DOHH2 (cell line): ENCODE results near the gene LTA.

Experiments used
- EZH2phosphoT487 ChIP-seq: fragments of 200-600 bp; sonication (generic); IDR thresholded peaks from 2 replicates; pipeline ENCODE4 v1.6.1; 2017; ENCODE audit warnings: borderline replicate concordance, mild to moderate bottlenecking, antibody characterized with exemption, low read length, moderate library complexity, mixed read lengths
- TF ChIP-seq, protein P1 (sequence below): fragments of 200-600 bp; sonication (generic); IDR thresholded peaks from one replicate; pipeline ENCODE4 v1.5.1; 2014; ENCODE audit warnings: antibody characterized with exemption, mild to moderate bottlenecking, low read depth, low read length; ENCODE audit not compliant: poor library complexity, severe bottlenecking

DNA sequence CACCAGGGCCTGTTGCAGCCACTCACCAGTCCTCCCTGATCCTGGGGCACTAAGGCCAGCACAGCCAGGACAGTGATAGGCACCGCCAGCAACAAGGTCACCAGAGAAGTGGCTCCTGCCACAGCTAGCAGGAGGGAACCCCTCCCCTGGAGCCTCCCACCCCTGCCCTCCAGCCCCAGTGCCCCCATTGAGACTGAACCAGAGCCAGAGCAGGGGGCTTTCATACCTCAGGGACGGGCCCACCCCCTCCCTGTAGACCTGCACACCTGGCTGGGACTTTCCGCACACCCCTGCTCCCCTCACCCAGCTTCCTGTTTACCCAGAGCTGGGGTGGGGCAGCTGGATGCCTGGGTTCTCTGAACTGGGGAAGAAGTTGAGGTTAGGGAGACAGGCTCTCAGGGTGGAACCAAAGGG is 10.1 kb downstream of the LTA start, which contains the start of gene LTB:
- TF ChIP-seq, protein P1, sequence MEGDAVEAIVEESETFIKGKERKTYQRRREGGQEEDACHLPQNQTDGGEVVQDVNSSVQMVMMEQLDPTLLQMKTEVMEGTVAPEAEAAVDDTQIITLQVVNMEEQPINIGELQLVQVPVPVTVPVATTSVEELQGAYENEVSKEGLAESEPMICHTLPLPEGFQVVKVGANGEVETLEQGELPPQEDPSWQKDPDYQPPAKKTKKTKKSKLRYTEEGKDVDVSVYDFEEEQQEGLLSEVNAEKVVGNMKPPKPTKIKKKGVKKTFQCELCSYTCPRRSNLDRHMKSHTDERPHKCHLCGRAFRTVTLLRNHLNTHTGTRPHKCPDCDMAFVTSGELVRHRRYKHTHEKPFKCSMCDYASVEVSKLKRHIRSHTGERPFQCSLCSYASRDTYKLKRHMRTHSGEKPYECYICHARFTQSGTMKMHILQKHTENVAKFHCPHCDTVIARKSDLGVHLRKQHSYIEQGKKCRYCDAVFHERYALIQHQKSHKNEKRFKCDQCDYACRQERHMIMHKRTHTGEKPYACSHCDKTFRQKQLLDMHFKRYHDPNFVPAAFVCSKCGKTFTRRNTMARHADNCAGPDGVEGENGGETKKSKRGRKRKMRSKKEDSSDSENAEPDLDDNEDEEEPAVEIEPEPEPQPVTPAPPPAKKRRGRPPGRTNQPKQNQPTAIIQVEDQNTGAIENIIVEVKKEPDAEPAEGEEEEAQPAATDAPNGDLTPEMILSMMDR, result no peak
- TF ChIP-seq EZH2phosphoT487, result no peak
